ENCODE measurements around the gene AGAP2.

GRCh38 chr12:57757771-57758170 lies 19.2 kb upstream of the AGAP2 start:
- TF ChIP-seq CTCF (IDR thresholded peaks at IDR 0.05 in 2 of 3, conservative IDR thresholded peaks at IDR 0.05 in 1 of 3; ENCODE audit: insufficient read depth in 2 of 3, low read depth in 1 of 3, low read length in 3 of 3) (no peak), ZZZ3 (IDR thresholded peaks at IDR 0.05) (no peak), EZH2 (IDR thresholded peaks at IDR 0.05; ENCODE audit: borderline replicate concordance, low read depth, low read length) (no peak), SMC3 (conservative IDR thresholded peaks at IDR 0.05; ENCODE audit: insufficient read depth, low read depth, low read length) (no peak), TAF7 (tag; IDR thresholded peaks at IDR 0.05) (no peak), POLR3G (IDR thresholded peaks at IDR 0.05; ENCODE audit: extremely low read depth, insufficient read length, insufficient replicate concordance) (no peak), ZNF239 (CRISPR knock-in tag; IDR thresholded peaks at IDR 0.05) (no peak), ZSCAN29 (IDR thresholded peaks at IDR 0.05) (no peak), HNRNPL (IDR thresholded peaks at IDR 0.05; ENCODE audit: low read depth, low read length) (no peak), TEAD4 (IDR thresholded peaks at IDR 0.05; ENCODE audit: low read length) (no peak), TEAD4 (CRISPR knock-in tag; IDR thresholded peaks at IDR 0.05; ENCODE audit: borderline replicate concordance) (no peak)
